HG02798 (cell line): ENCODE measurements around the gene YEATS2.

Source experiments
- ATAC-seq: cut with Tn5 transposase; IDR thresholded peaks from one replicate; pipeline ENCODE4 v1.9.1; 2021; ENCODE audit warnings: mild to moderate bottlenecking; ENCODE audit not compliant: unreplicated experiment, poor library complexity

The YEATS2 gene

DNA sequence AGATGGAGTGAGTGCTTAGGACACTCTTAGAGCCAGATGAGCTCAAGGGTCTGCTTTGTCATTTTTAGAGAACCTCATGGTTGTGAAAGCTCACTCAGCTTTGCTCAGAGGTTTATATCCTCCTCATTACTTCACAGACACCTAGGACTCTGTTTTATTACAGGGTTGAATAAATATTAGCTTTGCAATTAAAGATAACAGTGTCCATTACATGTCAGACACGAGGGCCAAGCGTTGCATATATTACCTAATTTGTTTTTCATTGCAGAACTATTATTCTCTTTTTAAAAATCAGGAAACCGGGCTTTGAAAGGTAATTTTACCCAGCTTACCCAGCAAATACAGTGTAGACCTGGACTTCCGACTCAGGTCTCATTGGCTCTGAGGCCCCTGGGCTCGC, 111.7 kb downstream of the YEATS2 start:
- ATAC-seq: no peak

DNA sequence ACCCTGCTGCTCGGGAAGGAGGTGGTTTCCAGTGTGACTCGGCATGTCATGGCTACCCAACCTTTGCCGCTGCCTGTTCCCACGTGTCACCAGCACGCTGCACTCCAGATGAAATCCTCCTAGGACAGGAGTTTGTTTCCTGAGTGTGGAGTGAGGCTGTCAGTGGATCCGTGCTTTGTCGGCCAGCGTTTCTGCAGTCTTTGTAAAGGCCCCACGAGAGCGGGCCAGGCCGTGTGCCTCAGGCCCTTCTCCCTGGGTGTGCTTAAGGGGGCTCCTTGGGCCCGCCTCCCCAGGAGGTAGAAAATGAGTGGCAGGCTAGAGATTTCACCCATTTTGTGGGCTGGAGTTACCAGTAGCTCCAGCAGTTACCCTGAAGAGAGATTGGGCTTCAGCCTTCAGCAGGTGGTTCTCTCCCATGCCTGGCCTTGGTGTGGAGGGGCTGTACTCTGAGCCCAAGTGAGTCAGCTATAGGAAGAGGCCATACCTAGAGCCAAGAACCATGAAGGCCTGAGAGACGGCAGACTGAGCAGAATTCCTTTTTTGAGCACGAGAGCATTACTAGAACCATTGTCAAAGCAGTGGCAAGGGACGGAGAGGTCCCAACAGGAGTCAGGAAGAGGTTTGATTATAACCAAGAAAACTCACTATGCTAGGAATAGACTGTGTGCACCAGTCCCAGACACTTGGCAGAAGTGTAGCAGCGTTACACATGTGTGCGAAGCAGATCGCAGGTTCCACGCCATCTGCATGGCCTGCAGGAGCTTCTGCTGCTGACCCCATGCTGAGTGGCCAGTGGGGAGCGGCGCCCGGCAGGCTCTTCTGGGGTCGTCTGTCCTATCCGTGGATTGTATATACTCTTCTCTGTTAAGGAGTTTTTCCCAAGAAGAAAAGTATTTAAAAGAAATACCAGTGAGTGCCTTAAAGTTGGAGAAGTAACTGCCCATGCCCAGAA, 113.3 kb downstream of the YEATS2 start:
- ATAC-seq: no peak

DNA sequence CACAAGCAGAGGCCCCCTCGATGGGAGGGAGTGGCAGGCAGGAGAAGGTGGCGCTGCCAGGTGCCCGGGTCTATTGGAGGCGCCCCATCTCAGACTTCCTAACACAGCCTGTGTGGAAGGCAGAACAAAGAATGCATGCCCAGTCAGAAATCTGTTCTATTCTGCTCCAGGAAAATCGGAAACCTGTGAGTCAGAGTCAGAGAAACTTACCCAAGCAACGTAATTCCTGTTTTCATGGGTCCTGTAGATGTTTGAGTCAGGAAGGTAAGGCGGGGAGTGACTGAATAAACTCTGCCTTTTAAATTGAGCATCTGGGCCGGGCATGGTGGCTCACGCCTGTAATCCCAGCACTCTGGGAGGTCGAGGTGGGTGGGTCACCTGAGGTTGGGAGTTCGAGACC, 114.0 kb downstream of the YEATS2 start:
- ATAC-seq: no peak

DNA sequence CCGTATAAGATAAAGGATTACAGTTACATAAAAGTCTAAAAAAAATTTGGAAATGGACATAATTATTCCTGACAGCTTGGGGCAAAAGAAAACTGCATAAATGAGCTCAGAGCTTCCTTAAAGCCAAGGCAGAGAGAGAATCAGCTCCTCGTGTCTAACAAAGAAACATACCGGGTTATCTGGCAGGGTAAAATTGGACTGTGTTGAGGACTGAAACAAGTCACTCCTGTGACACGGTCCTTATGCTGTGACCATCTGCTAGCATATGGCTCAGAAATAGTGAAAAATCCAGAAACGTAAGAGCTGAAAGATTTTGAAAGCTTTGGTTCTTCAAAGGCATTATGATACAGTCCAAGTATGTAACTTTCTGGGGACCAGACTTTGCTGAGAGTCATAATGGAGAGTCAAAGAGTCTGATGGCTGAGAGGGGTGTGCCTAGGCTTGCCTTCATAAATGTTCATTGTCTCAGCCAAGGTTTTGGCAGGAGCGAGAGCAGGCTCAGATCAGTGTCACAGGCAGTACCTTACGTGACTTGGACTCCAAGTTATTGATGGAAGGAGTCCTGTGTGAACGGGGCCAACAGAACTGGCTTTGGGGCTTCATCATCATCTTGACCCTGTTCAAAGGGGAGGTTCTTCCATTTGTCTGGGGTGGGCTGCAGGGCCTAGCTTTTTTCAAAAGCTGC, 115.3 kb downstream of the YEATS2 start:
- ATAC-seq: no peak

DNA sequence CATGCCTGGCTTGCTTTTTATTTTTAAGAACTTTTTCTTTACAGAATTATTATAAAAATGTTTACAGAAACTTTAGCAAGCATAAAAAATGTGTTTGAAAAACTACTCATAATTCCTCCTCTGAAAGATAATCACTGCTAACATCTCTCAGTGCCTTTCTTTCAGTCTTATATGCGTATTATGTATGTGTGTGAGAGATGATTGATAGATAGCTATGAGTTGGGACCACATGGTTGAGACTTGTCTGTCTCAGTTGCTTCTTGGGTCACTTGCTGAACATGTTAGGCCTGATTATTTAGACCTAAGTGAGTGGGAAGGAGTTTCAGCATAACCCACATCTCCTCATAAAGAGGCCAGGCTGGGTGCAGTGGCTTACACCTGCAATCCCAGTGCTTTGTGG, 116.6 kb downstream of the YEATS2 start:
- ATAC-seq: no peak

- ATAC-seq: no peak
Observed at GRCh38 chr3:183815563-183815940, 118.0 kb downstream of the YEATS2 start.

- ATAC-seq: no peak
Observed at GRCh38 chr3:183815951-183816475, 118.4 kb downstream of the YEATS2 start.

GRCh38 chr3:183816681-183817510, 119.3 kb downstream of the YEATS2 start:
- ATAC-seq: no peak

- no peak for ATAC-seq
Observed at GRCh38 chr3:183817639-183818038, 120.0 kb downstream of the YEATS2 start.

- ATAC-seq: no peak
Observed at GRCh38 chr3:183818041-183818620, 120.5 kb downstream of the YEATS2 start.

DNA sequence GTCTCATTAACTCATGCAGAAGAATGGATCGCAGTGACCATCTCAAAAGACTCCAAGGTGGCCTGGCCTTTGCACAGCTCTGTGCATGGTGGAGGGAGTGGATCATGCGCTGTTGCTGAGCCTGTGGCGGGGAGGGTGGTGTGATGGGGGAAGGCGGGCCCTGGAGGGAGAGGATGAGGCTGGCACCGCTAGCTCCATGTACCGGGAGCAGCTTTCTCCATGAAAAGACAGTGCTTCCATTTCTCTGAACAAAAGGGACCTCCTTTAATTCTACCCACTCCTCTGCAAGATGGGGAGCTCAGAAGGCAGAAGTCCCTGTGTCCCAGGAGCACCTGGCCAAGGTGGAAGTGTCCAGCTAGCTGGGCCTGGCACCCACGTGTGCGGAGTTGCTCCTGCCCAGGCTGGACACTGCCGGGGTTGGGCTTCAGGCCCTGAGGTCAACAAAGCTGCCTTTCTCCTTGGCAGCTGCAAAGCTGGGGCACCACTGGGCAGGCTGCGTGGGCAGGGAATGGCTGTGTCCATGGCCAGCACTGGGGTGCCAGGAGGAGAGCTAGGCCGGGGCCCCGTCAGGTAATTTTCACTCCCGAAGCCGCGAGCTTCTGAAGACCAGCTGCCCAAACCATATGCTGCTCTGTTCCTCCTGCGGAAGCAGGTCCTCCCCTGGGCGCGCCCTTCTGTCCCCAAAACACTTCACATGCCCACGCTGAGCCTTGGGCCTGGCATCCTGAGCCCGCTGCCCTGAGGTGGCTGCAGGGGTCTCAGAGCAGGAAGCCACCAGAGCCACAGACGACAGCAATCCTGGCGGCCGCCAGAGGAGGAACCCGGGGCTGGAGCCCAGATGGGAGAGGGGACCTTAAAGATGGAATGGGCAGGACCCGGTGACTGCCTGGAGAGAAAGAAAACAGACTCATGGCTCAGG, 121.4 kb downstream of the YEATS2 start:
- ATAC-seq: no peak

GRCh38 chr3:183819831-183820230, 122.2 kb downstream of the YEATS2 start:
- no peak for ATAC-seq

- ATAC-seq: no peak
Observed at GRCh38 chr3:183822631-183823030, 125.0 kb downstream of the YEATS2 start.

DNA sequence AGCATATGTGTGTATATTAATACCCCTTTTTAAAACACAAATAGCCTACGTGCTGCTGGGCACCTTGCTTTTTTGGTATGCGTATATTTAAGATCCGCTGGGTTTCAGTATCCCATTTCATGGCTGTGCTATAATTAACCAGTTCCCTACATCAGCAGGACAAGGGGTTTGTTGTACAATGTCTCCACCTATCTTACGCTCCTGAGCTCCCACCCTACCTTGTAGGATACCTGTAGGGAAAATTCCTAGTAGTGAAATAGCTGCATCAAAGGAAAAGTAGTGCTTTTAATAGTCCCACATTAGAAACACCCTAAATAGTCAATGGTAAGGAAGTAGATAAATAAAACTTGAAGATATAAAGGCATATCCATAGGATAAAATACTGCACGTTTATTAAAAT, 126.4 kb downstream of the YEATS2 start:
- no peak for ATAC-seq

DNA sequence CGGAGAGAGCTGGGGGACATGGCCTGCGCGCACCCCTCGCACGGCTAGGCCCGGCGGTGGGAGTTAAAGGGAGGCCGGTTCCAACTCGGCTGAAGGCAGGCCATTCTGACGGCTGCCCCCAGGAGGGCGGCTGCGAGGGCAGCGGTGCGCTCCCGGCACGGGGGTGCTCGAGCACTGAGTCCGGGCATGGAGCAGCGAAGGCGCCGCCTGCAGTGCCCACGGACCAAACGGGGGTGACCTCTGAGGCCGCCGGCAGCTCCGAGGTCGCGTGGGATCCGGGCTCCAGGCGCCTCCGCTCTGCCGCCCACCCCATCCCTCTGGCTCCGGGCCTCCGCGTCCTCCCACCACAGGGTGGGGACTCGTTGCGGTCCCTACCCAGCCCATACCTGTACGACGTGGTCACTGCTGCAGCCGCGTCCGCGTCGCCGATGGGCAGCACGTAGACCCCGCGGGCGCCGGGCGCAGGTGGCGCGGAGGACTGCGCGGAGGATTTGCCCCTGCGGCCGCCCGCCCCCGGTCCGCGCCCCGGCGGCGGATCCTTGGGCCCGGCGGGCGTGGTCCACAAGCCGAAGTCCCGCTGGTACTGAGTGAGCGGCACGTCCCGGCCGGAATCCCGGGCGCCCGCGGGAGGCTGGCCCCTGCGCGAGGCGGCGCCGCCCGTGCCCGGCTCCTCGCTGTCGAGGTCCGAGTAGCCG, 127.3 kb downstream of the YEATS2 start:
- ATAC-seq: peak; percentile 35

- ATAC-seq: peak; percentile 60
Observed at GRCh38 chr3:183825456-183826161, 128.0 kb downstream of the YEATS2 start, which contains the start of gene MAP6D1. TSS of gene MAP6D1 (minus strand) at chr3:183825577. CDS start at chr3:183825547, 30 bp downstream.

DNA sequence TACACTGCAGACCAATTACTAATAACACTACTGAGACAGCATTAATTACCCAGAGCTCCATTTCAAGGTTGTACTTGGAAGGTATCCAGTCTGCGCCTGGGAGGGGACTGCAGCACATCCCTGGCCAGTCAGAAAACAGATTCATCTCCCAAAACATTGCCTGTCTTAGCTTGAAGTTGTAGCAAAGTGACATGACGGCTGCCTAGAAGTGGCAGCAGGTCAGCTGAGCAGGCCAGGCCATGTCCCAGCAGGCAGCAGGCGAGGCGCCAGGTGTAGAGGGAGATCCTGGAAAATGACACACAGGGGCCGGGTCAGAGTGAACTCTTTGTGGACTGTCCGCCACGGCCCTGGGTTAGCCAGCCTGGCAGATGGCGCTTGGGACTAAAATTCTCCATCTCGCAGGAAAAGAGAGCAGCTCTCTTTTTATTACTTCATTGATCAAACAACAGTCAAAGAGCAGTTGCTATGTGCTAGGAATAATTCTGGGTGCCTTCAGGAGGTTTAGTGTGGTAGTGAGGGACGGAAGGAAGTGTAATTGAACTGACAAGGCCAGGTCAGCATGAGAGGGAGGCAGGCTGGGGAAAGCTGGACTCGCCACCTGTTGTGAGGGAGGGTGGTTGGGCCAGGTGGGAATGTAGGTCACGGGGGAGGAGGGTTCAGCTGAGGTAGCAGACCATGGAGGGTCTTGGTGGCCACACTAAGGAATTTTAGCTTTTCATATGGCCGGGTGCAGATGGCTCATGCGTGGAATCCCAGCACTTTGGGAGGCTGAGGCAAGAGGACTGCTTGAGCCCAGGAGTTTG, 129.1 kb downstream of the YEATS2 start:
- ATAC-seq: no peak
